ENCODE results near the gene PRG3.

The PRG3 gene

GRCh38 chr11:57347336-57347735, 33.6 kb downstream of the PRG3 start:
- H3K27ac ChIP-seq: no peak overlapping the region
- no peak for DNase-seq (ENCODE audit: low spot score)
- no peak for TF ChIP-seq CTCF (IDR thresholded peaks at IDR 0.05)
- H3K4me3 ChIP-seq: no peak overlapping the region

- no peak overlapping the region for H3K4me3 ChIP-seq
- peak; percentile 80 for TF ChIP-seq CTCF (IDR thresholded peaks at IDR 0.05)
- DNase-seq (ENCODE audit: low spot score): no peak
- no peak overlapping the region for H3K27ac ChIP-seq
Observed at GRCh38 chr11:57345555-57346211, 35.3 kb downstream of the PRG3 start.

GRCh38 chr11:57344826-57345225, 36.1 kb downstream of the PRG3 start:
- Histone ChIP-seq H3K4me3 (no peak overlapping the region), H3K27ac (no peak overlapping the region)
- DNase-seq (ENCODE audit: low spot score): no peak
- TF ChIP-seq CTCF (IDR thresholded peaks at IDR 0.05): no peak

- Histone ChIP-seq H3K4me3 (no peak overlapping the region), H3K27ac (no peak overlapping the region)
- no peak for TF ChIP-seq CTCF (IDR thresholded peaks at IDR 0.05)
- no peak for DNase-seq (ENCODE audit: low spot score)
Observed at GRCh38 chr11:57343825-57344224, 37.1 kb downstream of the PRG3 start.

DNA sequence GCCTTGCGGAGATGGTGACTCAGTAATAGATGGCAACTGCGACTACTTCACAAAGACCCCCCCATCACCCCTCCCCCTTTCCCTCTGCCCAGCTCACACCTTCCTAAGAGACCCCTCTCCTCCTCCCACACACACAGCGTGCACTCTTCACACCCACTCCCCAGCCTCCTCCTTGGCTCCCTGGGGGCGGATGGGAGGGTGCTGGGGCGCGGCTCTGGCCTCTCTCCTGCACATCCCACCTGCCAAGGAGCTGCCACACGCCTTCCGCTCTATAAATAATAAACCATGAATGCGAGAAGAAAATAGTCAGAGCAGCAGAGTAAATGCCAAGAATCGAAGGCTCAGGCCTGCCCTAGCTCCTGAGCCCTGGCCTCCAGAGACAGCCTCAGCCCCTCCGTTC, 38.2 kb downstream of the PRG3 start:
- no peak for DNase-seq (ENCODE audit: low spot score)
- no peak for TF ChIP-seq CTCF (IDR thresholded peaks at IDR 0.05)
- no peak overlapping the region for H3K27ac ChIP-seq
- no peak overlapping the region for H3K4me3 ChIP-seq

GRCh38 chr11:57341250-57341808, 39.6 kb downstream of the PRG3 start:
- DNase-seq (ENCODE audit: low spot score): no peak
- Histone ChIP-seq H3K27ac (no peak overlapping the region), H3K4me3 (no peak overlapping the region)
- TF ChIP-seq CTCF (IDR thresholded peaks at IDR 0.05): no peak

- DNase-seq (ENCODE audit: low spot score): no peak
- TF ChIP-seq CTCF (IDR thresholded peaks at IDR 0.05): no peak
- no peak overlapping the region for H3K27ac ChIP-seq
- H3K4me3 ChIP-seq: no peak overlapping the region
Observed at GRCh38 chr11:57340039-57340615, 40.8 kb downstream of the PRG3 start.
